ENCODE measurements around the gene ANXA2. TPM values are rescaled to one million over a fixed set of nuclear protein-coding genes. Genes with fewer than 3 reads are reported as not detected.
A peak's percentile ranks its signal among the peaks of the same experiment; 100 is the strongest.

Gene ANXA2
- polyA plus RNA-seq, 1 donor (not counting 4 experiments of a cell fraction or from before 2014, with no cell fraction given) = 11,017 TPM

- Histone ChIP-seq H3K9me3 (ENCODE audit: control insufficient read depth, low read depth, low read length) (no peaks in the 10 kb centered on the region), H4K20me1 (ENCODE audit: control insufficient read depth, extremely low read depth, insufficient read depth, low read length) (no peaks in the 10 kb centered on the region), H2AFZ (ENCODE audit: control insufficient read depth, low read length) (no peak overlapping the region), H3K79me2 (ENCODE audit: control insufficient read depth, insufficient read depth, low read length) (peaks cover 5% of the 10 kb centered on the region), H3K4me1 (ENCODE audit: control insufficient read depth, extremely low read depth, insufficient read depth, low read length) (peaks cover 53% of the 10 kb centered on the region), H3K36me3 (ENCODE audit: control insufficient read depth in 2 of 2, extremely low read depth in 1 of 2, insufficient read depth in 2 of 2, low read length in 2 of 2) (peaks cover 3 to 6% of the 10 kb centered on the region in 2 experiments), H3K9ac (ENCODE audit: control insufficient read depth, extremely low read depth, insufficient read depth, low read length) (no peak overlapping the region), H3K4me2 (ENCODE audit: control insufficient read depth, extremely low read depth, insufficient read depth, low read depth, low read length) (no peak overlapping the region), H3K4me3 (ENCODE audit: control insufficient read depth in 2 of 3, extremely low read depth in 1 of 3, insufficient read depth in 2 of 3, low read depth in 1 of 3, low read length in 3 of 3) (no peak overlapping the region), H3K27me3 (ENCODE audit: control insufficient read depth, extremely low read depth, insufficient read depth, low read length) (no peaks in the 10 kb centered on the region), H3K9me1 (ENCODE audit: control insufficient read depth, extremely low read depth, insufficient read depth, low read length) (no peaks in the 10 kb centered on the region), H3K27ac (ENCODE audit: control insufficient read depth, insufficient read depth, low read length) (no peak overlapping the region)
- dilution Hi-C loops (cut with MboI; ENCODE audit: extremely low pct_ligation_motif_present, low sequenced_read_pairs) = no loop called here
- no peak for DNase-seq (ENCODE audit: low read depth, low spot score)
- FAIRE-seq = no peak
- TF ChIP-seq CTCF (optimal IDR thresholded peaks at IDR 0.05 in 1 of 3, IDR thresholded peaks at IDR 0.05 in 1 of 3, conservative IDR thresholded peaks at IDR 0.05 in 1 of 3; ENCODE audit: extremely low read depth in 1 of 3, insufficient read depth in 2 of 3, low read length in 3 of 3) (no peak), EZH2 (IDR thresholded peaks at IDR 0.05; ENCODE audit: low read length) (no peak)
Observed at GRCh38 chr15:60425461-60425860, 27.7 kb upstream of the ANXA2 start.

- Histone ChIP-seq H3K4me1 (ENCODE audit: control insufficient read depth, extremely low read depth, insufficient read depth, low read length) (peaks cover 62% of the 10 kb centered on the region), H3K4me3 (ENCODE audit: control insufficient read depth in 2 of 3, extremely low read depth in 1 of 3, insufficient read depth in 2 of 3, low read depth in 1 of 3, low read length in 3 of 3) (no peak overlapping the region), H3K79me2 (ENCODE audit: control insufficient read depth, insufficient read depth, low read length) (peaks cover 5% of the 10 kb centered on the region), H4K20me1 (ENCODE audit: control insufficient read depth, extremely low read depth, insufficient read depth, low read length) (no peaks in the 10 kb centered on the region), H3K36me3 (ENCODE audit: control insufficient read depth in 2 of 2, extremely low read depth in 1 of 2, insufficient read depth in 2 of 2, low read length in 2 of 2) (peaks cover 0 to 6% of the 10 kb centered on the region in 2 experiments), H3K9ac (ENCODE audit: control insufficient read depth, extremely low read depth, insufficient read depth, low read length) (peak overlapping the region; percentile 11), H3K4me2 (ENCODE audit: control insufficient read depth, extremely low read depth, insufficient read depth, low read depth, low read length) (peak overlapping the region; percentile 36), H3K27me3 (ENCODE audit: control insufficient read depth, extremely low read depth, insufficient read depth, low read length) (no peaks in the 10 kb centered on the region), H3K27ac (ENCODE audit: control insufficient read depth, insufficient read depth, low read length) (peak overlapping the region; percentile 76), H3K9me1 (ENCODE audit: control insufficient read depth, extremely low read depth, insufficient read depth, low read length) (no peaks in the 10 kb centered on the region), H3K9me3 (ENCODE audit: control insufficient read depth, low read depth, low read length) (no peaks in the 10 kb centered on the region), H2AFZ (ENCODE audit: control insufficient read depth, low read length) (no peak overlapping the region)
- TF ChIP-seq CTCF (optimal IDR thresholded peaks at IDR 0.05 in 1 of 3, IDR thresholded peaks at IDR 0.05 in 1 of 3, conservative IDR thresholded peaks at IDR 0.05 in 1 of 3; ENCODE audit: extremely low read depth in 1 of 3, insufficient read depth in 2 of 3, low read length in 3 of 3) (no peak), EZH2 (IDR thresholded peaks at IDR 0.05; ENCODE audit: low read length) (no peak)
- FAIRE-seq (no peak), DNase-seq (ENCODE audit: low read depth, low spot score) (no peak)
- dilution Hi-C loops (cut with MboI; ENCODE audit: extremely low pct_ligation_motif_present, low sequenced_read_pairs) = no loop called here
Observed at GRCh38 chr15:60424006-60424405, 26.2 kb upstream of the ANXA2 start.
